Measurements from ENCODE around the gene FXYD2. TPM values are rescaled to one million over a fixed set of nuclear protein-coding genes. Genes with fewer than 3 reads are reported as not detected.

The FXYD2 gene
- total and polyA plus RNA-seq, 12 donors = 0.40 to 6.0 (median 1.8) TPM

- H3K9me3 ChIP-seq = no peaks in the 10 kb centered on the region
- DNase-seq (no peak), ATAC-seq (no peak)
- intact Hi-C loops (cut with DNase I) = no loop called here
- H3K4me1 ChIP-seq = peaks cover 6 to 22% (median 18%) of the 10 kb centered on the region in 9 donors
- no peak for TF ChIP-seq CTCF (IDR thresholded peaks at IDR 0.05)
- no peak overlapping the region for H3K4me3 ChIP-seq
- no peak overlapping the region for H3K27ac ChIP-seq
- WGBS, 2 donors = 87 to 92% methylated on average over 5 of the region's 5 CpGs
- H3K27me3 ChIP-seq = peaks cover 11 to 49% (median 44%) of the 10 kb centered on the region in 7 donors
- no peaks in the 10 kb centered on the region for H3K36me3 ChIP-seq
These were observed 32.3 kb downstream of the FXYD2 start for GRCh38 chr11:117792241-117792640.

- Histone ChIP-seq H3K27ac (no peak overlapping the region), H3K4me3 (no peak overlapping the region), H3K36me3 (no peaks in the 10 kb centered on the region), H3K4me1 (peaks cover 0 to 3% (median 0%) of the 10 kb centered on the region in 9 donors), H3K9me3 (no peaks in the 10 kb centered on the region), H3K27me3 (peaks cover 4 to 35% (median 24%) of the 10 kb centered on the region in 7 donors)
- 74 to 79% methylated on average over 3 of the region's 3 CpGs for WGBS, 2 donors
- no peak for TF ChIP-seq CTCF (IDR thresholded peaks at IDR 0.05)
- DNase-seq (no peak), ATAC-seq (no peak)
- intact Hi-C loops (cut with DNase I) = no loop called here
These were observed 34.3 kb downstream of the FXYD2 start for GRCh38 chr11:117790279-117790678.

GRCh38 chr11:117789241-117789640 lies 35.3 kb downstream of the FXYD2 start:
- H3K27me3 ChIP-seq = peaks cover 0 to 30% (median 16%) of the 10 kb centered on the region in 7 donors
- no peaks in the 10 kb centered on the region for H3K4me1 ChIP-seq
- H3K9me3 ChIP-seq = no peaks in the 10 kb centered on the region
- H3K27ac ChIP-seq = no peak overlapping the region
- no peaks in the 10 kb centered on the region for H3K36me3 ChIP-seq
- no peak overlapping the region for H3K4me3 ChIP-seq
- intact Hi-C loops (cut with DNase I) = no loop called here
- ATAC-seq = peak in 1 of 8 donors; percentile 19
- no peak for TF ChIP-seq CTCF (IDR thresholded peaks at IDR 0.05)
- no peak for DNase-seq
- WGBS, 2 donors = 80 to 90% methylated on average over 4 of the region's 4 CpGs

- ATAC-seq = no peak
- H3K27me3 ChIP-seq = peaks cover 0 to 14% (median 3%) of the 10 kb centered on the region in 7 donors
- no peaks in the 10 kb centered on the region for H3K36me3 ChIP-seq
These were observed 38.2 kb downstream of the FXYD2 start for GRCh38 chr11:117786135-117786870.

More at GRCh38 chr11:117786135-117786870, 38.2 kb downstream of the FXYD2 start:
- no peaks in the 10 kb centered on the region for H3K9me3 ChIP-seq
- H3K4me3 ChIP-seq = no peak overlapping the region
- intact Hi-C loops (cut with DNase I) = no loop called here
- TF ChIP-seq CTCF (IDR thresholded peaks at IDR 0.05) = no peak
- 64 to 65% methylated on average over 14 of the region's 14 CpGs for WGBS, 2 donors
- H3K4me1 ChIP-seq = peaks cover 0 to 4% (median 0%) of the 10 kb centered on the region in 9 donors
- no peak overlapping the region for H3K27ac ChIP-seq
- DNase-seq = no peak
